GM19025 (cell line): Measurements from ENCODE around the gene LIN7A.

Experiments used
- ATAC-seq: cut with Tn5 transposase; IDR thresholded peaks from one replicate; pipeline ENCODE4 v1.9.1; 2021; ENCODE audit warnings: mild to moderate bottlenecking, low read depth, moderate library complexity; ENCODE audit not compliant: unreplicated experiment

LIN7A gene

DNA sequence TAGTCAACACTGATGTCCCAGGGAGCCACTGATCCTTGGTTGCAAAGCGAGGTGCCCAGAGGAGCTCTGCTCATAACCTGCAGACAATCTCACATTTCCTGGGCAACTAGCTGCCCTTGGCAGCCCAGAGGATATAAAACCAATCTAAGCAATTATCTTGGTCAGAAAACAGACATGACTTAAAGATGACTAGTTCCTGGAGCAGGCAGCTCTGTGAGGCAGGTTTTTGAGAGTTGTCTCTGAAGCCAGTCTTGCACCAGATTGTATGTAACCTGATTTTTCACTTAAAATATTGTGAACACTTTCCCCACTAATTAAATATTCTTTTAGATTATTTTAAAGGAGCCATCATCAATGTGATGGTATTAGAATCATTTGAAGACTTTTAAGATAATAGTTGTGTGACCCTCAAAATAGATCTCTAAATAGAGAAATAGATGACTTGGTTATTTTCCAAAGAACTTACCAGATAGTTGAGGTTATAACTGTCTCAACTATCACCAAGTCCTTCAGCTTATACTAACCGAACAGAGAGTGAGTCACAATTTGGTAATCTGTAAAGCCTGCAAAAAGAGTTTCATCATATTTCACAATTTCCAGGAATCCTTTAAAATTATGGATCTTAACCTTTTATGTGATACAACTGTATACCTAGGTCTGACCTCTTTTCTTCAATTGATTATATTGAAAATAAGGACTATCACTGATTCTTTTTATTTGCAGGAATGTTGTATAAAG is 75.9 kb downstream of the LIN7A start:
- no peak for ATAC-seq

DNA sequence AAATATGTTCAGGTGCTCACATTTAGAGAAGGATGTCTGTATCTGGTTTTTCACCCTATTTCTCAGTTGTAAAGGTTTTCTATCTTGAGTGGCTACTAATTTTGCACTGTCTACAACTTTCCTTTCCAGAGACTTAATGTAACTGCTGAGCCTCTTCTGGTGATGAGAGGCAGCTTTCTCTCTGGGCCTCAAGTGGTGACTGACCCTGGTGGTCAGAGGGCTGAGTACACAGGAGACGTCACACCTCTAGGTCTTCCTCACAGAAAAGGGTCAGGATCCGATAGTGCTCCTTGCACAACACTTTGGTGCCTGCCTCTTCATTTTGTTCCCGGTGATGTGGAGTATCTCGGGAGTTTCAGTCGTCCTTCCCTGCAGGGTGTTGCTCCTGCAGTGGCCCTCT is 76.8 kb downstream of the LIN7A start:
- ATAC-seq: no peak

DNA sequence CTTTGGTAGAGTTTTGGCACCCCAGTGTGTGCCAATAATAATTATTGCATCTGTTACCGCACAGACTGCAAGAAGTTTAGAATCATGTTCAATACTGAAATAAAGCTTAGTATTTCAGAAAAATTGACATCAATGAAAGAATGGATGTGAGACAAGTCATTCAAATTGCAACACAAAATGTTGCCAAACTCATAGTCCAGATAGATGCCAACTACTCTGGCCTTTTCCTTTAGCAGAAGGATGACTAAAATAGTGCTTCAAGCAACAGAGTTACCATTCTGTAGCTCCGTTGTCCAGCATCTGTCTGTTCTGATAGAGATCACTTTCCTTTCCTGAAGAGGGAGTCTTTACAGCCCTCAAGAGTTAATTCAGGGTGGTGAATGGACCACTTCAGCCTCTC is 77.5 kb downstream of the LIN7A start:
- no peak for ATAC-seq

DNA sequence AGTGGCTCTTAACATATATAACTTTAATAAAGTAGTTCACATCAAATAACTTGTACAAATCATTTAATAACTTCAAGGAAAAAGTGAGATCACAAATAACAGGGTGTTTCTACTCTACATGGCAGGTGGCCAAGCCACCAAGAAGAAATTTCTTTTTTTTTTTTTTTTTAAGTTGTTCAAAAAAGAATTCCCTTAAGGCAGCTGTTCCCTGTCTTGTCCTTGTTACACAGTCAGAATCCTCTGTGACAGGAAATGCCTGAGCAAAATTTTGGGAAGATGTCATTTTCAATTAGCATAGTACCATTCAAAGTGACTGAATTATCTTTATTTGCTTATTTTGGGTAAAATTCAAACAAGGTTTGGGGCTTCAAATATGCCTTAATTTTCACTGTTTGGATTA is 79.4 kb downstream of the LIN7A start:
- no peak for ATAC-seq

DNA sequence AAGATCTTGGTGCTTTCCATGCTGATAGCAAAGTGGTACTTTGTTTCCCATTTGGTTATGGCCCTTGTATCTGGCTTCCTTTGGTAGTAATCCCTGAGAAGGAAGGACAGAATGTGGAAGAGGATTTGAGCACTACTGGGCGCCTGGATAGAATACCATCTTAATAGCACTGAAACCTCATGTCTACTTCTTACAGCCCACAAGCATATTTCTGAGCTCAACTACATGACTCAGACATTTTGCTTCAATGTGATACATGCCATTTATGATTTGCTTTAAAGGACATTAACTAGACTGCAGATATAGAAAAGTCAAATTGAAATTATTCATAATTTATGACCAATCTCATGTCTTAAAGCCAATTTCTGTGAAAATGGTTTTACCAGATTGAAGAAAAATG is 80.4 kb downstream of the LIN7A start:
- ATAC-seq: no peak

DNA sequence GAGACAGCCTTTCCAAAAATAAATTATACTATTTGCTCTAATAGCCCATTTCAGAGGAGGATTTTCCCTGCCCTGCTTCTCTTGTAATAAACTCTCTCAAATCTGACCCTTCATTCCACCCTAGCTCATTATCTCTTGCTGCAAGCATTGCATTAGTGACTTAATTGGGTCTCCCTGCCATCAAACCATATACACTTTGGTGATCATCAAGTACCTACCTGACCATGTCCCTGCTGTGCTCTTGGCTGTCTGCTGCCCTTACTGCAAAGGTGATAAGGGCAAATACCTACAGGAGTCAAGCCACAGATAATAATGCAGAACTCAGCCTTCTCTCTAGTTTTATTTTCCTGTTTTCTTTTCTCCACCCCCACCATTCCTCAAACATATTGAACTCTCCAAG is 88.4 kb downstream of the LIN7A start:
- no peak for ATAC-seq

DNA sequence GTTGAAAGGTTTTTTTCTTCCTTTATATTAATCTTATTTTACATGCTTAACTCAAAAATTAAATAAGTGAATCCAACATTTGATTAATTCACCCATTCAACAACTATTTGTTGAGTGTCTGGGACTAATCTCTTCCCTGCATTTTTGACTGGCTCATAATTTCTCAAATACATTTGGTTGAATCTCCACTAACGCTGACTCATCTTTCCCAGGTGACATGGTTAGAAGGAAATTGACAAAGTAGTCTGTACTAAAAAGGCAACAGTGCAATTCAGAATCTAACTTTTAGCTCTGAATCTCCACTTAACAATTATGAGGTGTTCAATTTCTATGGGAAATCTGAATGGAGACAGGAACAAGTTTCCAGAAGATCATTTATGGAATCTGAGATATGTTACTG is 88.9 kb downstream of the LIN7A start:
- ATAC-seq: no peak

DNA sequence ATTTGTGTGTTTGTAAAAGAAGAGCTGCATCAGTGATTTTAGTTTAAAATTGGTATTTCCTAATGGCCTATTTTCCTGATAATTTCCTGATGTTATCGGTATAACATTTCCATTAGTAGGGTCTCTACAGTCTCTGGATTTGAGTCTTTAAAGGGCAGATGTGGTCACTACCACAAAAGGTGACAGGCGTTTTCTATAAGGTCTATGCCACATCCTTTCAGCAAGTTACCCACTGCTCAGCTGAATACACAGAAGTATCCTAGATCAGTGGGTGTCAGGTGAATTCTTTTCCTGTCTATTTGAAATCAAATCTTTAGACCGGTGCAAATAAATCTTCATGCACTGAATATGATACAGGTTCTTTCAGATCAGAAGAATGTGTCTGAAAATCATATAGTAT is 90.2 kb downstream of the LIN7A start:
- ATAC-seq: no peak

DNA sequence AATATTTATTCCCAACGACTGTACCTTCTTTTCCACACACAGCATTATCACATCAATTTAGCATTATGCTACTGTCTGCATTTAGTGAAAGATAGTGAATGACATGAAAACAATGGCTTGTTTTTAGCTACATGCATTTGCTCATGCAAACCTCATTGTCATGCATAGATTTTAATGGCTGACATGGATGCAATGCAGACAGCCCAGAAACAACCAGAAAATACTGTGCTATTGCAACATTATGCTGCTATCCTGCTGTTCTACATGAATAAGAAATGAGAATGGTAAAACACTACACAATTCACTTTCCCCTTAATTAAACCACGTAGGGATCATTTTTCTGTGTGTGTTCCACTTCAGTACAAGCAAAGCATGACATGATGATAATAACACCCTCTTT is 90.8 kb downstream of the LIN7A start:
- ATAC-seq: no peak

DNA sequence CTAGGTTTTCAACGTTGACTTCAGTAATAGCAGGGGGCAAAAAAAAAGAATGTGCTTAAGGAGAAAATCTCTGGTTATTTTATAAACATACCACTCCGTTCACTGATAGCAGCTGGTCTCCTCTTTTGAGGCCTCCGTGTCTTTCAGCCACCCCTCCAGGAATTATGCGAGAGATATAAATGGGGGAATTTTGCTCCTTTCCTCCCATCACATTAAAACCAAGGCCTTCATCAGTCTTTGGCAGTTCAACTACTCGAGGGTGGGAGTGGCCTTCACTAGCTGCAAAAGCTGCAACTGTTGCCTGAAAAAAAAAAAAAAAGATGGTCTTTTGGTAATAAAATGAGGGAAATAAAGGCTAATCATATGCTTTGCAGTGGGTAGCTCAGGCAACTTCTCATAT is 92.1 kb downstream of the LIN7A start:
- no peak for ATAC-seq

DNA sequence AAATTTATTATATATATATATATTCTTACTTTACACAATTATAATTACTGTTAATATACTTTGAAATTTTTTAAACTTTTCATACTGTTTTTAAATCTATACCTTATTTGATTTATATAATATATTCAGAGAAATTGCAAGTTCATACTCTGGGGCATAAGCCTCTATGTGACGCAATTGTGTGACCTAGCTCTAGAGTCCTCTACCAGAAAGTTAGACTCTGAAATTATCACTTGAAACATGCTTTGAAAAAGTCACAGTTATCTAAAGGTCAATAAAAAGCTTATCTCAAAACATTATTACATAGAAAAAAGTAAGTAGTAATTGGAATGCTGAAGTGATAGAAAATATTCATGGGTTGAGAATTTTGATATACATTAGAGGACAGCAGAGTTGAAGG is 93.8 kb downstream of the LIN7A start:
- ATAC-seq: no peak

DNA sequence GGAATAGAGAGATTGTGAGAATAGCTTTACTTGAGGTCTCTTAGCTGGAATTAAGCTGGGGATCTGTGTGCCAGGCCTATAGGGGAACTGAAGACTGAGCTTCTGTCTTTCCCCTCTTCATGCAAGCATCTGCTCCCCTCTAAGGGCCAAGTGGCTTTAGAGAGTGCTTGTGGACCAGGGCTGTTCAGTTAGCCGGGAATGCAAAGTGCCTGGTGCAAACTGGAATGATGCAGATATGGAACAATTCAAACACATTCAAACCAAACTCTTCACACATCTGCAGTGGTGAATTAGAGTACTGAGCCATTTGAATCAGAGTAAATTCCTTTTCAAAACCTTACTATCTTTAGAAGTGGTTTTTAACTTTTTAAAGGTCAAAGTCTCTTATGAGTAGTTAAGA is 99.0 kb downstream of the LIN7A start:
- peak; percentile 45 for ATAC-seq

DNA sequence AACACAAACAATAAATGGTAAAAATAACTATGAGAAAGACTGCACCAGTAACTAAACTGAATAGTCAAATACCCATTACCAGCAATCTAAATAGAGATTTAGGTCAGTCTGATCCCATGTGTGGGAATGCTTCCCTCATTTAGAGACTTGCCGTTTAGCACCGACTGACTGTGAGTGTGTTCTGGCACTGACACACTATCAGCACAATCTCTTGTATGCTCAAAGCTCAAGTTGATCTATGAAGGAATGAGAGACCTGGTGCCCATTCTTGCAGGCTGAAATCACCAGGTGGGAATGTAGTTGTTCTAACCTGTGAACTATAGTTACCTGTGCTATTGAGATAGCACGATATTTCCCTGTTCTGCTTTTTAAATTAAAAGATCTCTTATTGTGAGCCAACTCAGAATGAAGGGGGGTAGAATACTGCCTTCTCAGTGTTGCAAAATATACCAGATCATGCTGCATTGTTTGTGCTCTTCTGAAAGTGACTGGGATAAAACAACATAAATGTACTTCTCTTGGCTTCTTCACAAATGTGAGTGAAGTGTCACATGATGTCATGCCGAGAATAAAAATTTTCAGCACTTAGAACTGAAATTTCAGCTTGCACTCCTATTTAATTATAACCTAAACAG is 99.6 kb downstream of the LIN7A start:
- ATAC-seq: peak; percentile 23

DNA sequence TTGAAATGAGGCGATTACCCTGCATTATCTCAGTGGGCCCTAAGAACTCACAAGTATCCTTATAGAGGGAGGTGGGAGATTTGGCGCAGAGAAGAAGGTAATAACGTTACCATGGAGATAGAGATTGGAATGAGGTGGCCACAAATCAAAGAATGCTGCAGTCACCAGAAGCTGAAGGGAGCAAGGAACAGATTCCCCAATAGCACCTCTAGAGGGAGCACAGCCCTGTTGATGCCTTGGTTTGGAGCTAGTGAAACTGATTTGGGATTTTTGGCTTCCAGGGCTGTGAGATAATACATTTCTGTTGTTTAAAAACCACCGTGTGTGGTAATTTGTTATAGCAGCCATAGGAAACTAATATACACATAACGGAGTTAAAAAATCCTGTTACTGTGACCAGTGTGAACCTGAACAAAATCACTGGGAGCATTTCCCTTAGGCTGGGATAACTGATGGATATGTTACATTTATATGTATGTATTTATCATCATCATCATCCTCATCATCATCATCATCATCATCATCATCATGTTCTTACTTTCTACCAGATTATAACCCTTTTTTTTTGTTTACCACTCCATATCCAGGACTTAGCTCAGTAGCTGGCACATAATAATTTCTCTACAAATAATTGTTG is 100.3 kb downstream of the LIN7A start:
- no peak for ATAC-seq

DNA sequence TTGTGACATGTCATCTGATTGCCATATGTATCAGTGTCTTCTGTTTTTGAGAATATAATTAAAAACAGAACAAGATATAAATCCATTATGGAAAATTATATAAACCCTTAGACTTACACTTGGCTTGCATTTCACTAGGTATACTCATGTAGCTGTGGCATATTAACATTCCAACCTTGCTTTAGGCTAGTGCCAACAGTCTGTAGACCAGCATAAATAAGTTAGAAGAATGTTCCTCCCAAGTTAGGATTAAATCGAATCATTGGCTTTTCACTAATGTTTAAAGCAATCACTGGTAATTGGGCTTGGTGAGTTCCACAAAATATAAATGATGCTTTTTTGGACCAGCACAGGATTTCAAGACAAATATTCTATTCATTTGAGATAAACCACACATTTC is 103.0 kb downstream of the LIN7A start:
- no peak for ATAC-seq

DNA sequence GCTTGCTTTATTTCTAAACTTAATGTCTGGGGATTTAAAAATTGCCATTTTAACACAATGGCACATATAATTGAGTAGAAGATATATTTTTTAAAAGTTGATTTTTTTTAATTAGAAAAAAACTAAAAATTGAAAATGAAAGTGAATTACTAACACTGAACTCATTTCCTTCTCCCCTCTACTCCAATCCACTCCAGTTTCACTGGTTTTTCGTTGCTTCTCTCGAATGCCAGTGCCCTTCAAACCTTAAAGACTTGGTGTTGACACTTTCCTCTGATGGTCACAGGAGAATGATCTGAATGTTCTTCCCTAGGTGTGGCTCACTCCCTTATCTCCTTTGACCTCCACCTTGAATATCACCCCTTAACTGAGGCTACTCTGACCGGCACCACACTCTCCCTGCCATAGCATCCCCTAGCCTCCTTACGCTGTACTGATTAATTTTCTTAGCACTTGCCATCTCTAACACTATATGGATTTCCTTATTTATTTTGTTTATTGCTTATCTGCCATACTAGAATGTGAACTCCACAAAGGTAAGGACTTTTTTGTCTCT is 107.1 kb downstream of the LIN7A start:
- ATAC-seq: no peak

DNA sequence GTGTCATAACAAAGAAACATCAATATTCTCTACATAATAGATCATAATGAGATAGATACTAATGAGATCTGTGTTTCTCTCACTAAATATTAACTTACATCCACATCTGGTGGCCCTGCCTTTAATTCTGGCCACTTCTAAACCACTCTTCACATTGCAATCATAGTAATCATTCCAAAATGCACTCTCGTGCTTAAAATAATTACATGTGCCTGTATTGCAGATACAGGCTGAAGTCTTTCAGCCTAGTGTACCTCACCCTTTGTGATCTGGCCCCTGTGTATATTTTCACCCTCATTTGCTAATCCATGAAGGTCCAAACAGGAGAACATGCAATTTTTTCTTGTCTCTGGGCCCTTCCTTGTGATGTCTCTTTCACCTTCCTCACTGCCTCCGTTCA is 108.0 kb downstream of the LIN7A start:
- no peak for ATAC-seq

DNA sequence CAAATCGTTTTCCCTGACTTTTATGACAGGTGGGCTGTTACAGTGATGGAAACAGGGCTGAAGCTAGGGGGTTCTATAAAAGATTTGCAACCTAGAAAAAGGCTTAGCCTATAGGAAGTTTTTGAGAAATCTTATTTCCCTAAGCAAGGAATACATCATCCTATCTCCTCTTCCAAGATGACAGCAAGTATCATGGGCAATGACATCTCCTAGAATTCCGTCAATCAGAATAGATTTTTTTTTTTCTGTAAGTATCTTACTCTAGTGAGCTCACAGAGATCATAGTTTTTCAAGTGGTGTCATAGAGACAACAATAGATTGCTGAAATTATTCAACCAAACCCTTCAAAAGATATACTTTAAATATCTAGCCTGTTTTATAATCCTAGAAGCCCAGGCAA is 112.2 kb downstream of the LIN7A start:
- no peak for ATAC-seq

DNA sequence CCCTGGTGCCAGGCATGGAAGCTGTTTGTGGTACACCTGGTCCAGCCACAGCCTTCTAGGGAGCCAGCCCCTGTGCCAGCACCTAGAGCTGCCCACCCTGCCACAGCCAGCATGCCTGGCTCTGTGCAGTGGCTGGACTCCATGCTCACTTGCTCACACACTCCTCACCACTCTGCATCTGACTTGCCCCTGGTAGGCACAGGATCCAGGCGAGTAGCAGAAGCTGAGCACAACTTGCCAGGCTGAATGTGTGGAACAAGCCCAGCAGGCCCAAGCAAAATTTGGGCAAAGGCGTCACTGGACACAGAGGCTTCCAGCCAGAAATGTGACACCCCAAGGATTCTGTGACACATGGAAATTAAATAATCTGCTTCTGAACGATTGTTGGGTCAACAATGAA is 114.3 kb downstream of the LIN7A start:
- ATAC-seq: no peak

DNA sequence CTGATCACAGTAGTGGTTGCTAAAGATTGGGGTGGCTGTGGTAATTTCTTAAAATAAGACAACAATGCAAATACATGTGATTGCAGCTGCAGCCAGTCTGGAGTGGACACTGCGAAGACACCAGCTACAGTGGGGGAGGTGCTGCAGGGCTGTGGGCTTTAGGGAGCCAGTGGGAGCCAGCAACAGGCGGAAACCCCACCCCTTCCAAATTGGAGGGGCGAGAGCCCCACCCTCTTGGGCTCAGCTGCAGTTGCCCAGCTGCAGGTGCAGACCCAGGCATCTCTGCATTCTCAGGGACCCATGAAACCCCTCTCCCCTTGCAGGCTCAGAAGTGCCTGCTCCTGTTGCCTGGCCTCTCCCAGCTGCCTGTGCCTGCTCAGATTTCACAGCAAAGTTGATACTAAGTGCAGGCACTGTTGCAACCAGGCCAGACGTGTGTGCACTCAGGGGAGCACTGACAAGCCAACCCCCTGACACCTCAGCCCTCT is 116.2 kb downstream of the LIN7A start:
- peak; percentile 27 for ATAC-seq

DNA sequence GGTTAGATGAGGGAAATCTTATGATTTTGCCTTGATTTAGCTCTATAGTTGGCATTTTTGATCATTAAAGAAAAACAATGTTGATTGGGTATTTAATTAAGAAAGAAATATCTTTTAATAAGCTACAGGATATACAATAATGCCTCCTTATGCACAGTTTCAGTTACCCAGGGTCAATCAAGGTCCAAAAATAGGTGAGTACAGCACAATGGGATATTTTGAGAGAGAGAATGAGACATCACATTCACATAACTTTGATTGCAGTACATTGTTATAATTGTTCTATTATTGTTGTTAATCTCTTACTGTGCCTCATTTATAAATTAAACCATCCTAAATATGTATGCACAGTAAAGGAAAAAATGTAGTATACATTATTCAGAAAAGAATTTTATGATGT is 118.9 kb downstream of the LIN7A start:
- no peak for ATAC-seq

DNA sequence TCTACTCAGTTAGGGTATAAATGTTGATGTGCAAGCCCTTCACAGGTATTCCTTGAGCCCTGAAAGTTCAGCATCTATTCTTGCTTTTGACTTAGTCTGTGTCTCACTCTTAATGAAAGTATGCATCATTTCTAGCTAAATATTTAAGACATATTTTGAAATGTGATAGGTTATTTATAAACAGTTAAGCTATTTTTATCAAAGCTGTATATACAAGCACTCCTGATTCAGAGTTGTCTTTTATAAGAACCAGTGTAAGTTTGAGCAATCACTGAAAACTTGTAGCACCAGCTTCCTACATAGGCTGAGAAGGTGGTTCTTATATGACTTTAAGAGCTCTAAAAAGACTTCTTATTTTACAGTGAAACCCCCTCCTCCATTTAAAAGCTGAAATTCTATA is 122.4 kb downstream of the LIN7A start:
- no peak for ATAC-seq
